HG03095 (cell line): ENCODE results near the gene CTIF.

ENCODE experiments used
- ATAC-seq: cut with Tn5 transposase; IDR thresholded peaks from one replicate; pipeline ENCODE4 v1.9.1; 2021; ENCODE audit warnings: moderate library complexity; ENCODE audit not compliant: unreplicated experiment

CTIF gene

GRCh38 chr18:48765053-48765452 is 226.2 kb downstream of the CTIF start:
- no peak for ATAC-seq

GRCh38 chr18:48766026-48766425 is 227.2 kb downstream of the CTIF start:
- ATAC-seq = no peak

- no peak for ATAC-seq
These were observed 227.7 kb downstream of the CTIF start for GRCh38 chr18:48766487-48766886.

GRCh38 chr18:48767090-48767690 is 228.4 kb downstream of the CTIF start:
- no peak for ATAC-seq

GRCh38 chr18:48769006-48769636 is 230.3 kb downstream of the CTIF start:
- ATAC-seq = no peak

GRCh38 chr18:48770243-48770642 is 231.4 kb downstream of the CTIF start:
- ATAC-seq = no peak

- ATAC-seq = no peak
These were observed 233.0 kb downstream of the CTIF start for GRCh38 chr18:48771641-48772375.

- no peak for ATAC-seq
These were observed 233.6 kb downstream of the CTIF start for GRCh38 chr18:48772457-48772856.

GRCh38 chr18:48773821-48774220 is 235.0 kb downstream of the CTIF start:
- ATAC-seq = no peak

GRCh38 chr18:48774941-48775340 is 236.1 kb downstream of the CTIF start:
- no peak for ATAC-seq

GRCh38 chr18:48775372-48776155 is 236.7 kb downstream of the CTIF start:
- no peak for ATAC-seq

GRCh38 chr18:48776156-48776555 is 237.3 kb downstream of the CTIF start:
- no peak for ATAC-seq

- ATAC-seq = no peak
These were observed 237.8 kb downstream of the CTIF start for GRCh38 chr18:48776641-48777025.

- ATAC-seq = peak; percentile 62
These were observed 238.4 kb downstream of the CTIF start for GRCh38 chr18:48777026-48777743.

- no peak for ATAC-seq
These were observed 238.9 kb downstream of the CTIF start for GRCh38 chr18:48777744-48778116.

- ATAC-seq = no peak
These were observed 239.6 kb downstream of the CTIF start for GRCh38 chr18:48778344-48779011.

- no peak for ATAC-seq
These were observed 240.6 kb downstream of the CTIF start for GRCh38 chr18:48779462-48779861.

- no peak for ATAC-seq
These were observed 241.5 kb downstream of the CTIF start for GRCh38 chr18:48780201-48780912.

GRCh38 chr18:48780913-48781162 is 242.0 kb downstream of the CTIF start:
- ATAC-seq = no peak
